Activated CD8-positive, alpha-beta memory T cell treated with anti-CD3 and anti-CD28 coated beads, Interleukin-2, amount 50 U/mL, for 48 hours (primary cell): Measurements from ENCODE around the gene TRDN.
"Not testable (repeated sequence)": the region's sequence is repeated elsewhere in the genome, so short reads cannot be mapped to it uniquely, and the experiment has no call there.

ENCODE experiments used
- DNase-seq: peaks from one replicate; pipeline ENCODE4 v3.0.0-alpha.2; 2020

The TRDN gene

DNA sequence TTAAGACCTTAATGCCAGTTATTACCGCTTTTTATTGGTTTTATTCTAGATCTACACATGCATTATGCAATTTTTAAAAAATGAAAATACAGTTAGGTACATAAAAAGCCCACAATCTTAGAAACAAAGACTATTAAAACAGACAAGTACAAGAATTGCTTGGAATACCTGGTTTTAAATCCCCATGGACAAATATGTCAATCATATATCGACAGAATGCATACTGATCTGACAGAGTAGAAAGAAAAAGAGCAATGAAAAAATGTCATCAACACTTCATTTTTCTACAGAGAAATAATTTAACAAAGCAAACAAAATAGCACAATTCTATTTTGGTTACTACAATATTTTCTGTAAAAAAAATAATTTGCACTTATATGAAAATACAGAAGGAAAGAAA, 139.7 kb downstream of the TRDN start:
- no peak for DNase-seq

DNA sequence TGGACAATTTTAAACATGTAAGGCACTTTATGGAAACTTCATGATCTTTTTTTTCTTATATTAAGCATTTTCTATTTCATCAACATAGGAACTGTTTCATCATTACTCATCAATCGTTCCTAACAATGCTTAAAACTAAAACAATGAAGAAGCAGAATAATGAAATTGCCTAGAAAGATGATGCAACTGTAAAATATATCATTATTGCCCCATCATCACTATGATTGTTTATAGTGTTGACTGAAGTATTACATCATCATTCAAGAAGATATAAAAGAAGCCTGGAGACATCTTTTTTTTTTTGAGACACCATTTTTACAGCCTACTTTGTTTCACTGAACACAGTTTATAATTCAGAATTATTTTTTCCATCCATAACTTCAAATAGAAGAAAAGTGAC, 147.2 kb downstream of the TRDN start:
- no peak for DNase-seq

- no peak for DNase-seq
These were observed 155.8 kb downstream of the TRDN start for GRCh38 chr6:123480986-123481385.

- DNase-seq, result not testable (repeated sequence)
These were observed 164.6 kb downstream of the TRDN start for GRCh38 chr6:123472025-123472702.

DNA sequence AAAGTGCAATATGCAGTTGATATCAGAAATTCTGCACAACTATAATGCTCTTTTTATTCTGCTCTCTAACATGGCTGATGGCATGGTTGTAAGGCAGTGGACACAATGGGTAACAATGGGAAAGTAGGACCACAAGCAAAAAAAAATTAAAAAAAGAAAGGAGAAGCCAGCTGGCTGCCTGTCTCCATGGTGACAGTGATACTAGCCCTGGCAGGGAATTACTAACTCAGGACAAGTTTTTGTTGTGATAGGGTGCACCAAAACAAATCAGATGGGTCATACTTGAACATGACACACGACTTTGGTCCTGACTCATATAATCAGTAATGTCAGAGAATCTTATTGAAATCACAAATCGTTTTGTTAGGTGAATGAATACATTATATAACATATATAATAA, 169.4 kb downstream of the TRDN start:
- DNase-seq, result no peak

DNA sequence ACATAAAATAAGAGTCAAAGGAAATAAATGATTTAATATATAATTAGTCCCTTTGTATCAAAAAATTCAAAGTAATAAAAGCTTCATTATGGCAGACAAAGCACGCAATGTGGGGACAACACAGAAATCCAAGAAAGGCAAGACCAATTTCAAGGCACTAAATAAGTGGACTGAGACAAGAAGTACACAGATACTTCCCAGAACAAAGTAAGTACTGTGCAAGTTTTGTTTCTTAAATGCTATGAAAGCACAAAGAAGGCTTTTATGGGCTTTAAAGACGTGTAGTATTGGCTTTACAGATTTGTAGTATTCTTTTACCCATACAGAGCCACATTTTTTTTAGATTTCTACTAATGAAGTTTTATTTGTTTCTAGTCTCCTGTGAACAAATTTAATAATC, 174.6 kb downstream of the TRDN start:
- DNase-seq, result no peak

DNA sequence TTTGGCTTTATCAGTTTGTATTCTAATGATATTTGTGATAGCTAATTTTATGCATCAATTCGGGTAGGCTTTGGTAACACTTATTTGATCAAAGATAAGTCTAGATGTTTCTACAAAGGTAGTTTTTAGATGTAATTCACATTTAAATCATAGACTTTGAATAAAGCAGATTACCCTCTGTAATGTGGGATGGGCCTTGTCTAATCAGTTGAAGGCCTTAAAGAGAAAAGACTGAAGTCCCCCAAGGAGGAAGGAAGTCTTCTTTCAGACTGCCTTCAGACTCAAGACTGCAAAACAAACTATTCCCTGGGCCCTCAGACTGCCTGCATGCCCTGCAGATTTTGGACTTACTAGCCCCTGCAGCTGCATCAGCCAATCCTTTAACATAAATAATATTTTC, 178.5 kb downstream of the TRDN start:
- DNase-seq, result no peak

DNA sequence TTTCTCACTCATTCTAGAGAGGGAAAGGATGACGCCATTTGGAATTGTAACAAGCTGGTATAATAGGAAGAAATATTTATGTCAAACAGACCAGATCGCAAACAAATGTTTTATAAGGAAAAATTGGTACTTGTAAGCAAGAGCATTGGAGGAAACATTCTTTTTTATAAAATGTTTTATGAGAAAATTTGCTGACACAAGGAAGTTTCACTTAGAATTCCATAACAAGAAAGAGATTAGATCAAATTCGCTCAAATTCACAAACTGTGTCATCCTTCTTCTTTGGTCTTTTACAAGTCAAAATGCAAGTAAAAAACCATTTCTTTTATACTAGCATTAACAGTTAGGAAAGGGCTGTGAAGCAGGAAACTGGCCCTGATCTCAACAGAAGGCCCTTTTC, 179.9 kb downstream of the TRDN start:
- no peak for DNase-seq

- no peak for DNase-seq
These were observed 182.3 kb downstream of the TRDN start for GRCh38 chr6:123454448-123454847.

- DNase-seq, result not testable (repeated sequence)
These were observed 183.7 kb downstream of the TRDN start for GRCh38 chr6:123453071-123453470.

GRCh38 chr6:123448306-123448884, 188.4 kb downstream of the TRDN start:
- DNase-seq, result no peak

DNA sequence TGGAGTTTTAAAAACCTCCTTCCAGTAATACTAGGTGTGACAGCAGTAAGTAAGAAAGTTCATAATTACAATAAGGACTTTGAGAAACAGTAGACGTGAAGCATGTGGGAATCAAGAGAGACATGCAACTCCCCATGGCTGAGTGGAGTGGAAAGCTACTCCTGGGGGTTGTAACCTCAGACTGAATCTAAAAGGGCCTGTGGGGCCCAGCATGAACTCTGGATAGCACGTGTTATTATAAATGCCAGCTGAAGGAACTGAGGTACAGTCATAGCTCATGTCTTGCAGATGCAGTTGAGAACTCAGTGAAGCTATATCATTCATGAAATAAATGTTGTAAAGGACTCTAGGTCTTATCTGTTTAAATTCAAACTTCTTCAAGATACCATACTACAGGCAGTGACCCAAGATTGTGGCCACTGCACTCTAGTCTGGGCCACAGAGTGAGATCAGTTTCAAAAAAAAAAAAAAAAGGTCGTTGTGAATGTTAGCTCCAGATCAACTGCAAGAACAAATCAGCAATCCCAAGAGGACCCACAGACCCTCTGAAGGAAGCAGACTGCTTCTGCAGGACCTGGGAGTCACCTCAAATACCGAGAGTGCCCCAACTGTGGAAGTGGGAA, 189.3 kb downstream of the TRDN start:
- DNase-seq, result no peak

DNA sequence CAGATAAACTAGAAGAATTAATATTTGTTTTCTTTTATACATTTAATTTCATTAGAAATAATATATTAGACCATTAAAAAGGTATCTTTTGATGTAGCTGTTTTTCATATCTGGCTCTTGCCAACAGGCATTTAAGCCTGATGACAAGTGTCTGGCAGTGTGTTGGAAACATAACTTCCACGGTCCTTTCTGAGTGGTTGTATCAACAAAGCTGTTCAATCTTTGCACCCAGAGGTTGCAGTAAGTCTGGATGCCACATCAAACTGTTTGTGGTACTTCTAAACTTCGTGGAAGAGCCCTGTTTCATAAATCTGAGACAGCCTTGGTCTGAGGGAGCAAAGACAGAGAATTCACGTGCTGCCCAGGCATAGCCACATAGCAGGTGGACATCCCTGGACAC, 197.4 kb downstream of the TRDN start:
- DNase-seq, result no peak

GRCh38 chr6:123434186-123434585, 202.6 kb downstream of the TRDN start:
- DNase-seq, result no peak

- no peak for DNase-seq
These were observed 205.8 kb downstream of the TRDN start for GRCh38 chr6:123430970-123431369.

DNA sequence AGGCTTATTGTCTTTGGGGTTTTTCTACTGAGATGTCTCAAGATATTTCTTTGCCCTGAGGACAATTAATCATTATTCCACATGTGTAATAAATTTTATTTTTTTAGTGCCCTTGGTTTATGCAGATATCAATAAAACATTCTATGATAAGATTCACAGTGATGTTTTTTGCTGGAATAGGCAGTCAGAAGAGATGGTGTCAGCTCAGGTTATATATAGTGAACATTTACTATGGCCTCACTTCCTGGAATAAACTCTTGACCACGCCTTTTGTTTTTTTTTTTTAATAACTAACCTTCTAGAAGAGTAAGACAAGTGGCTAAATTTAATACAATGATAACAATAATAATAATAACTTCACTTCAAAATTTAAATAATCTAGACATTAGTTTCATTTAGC, 209.7 kb downstream of the TRDN start:
- DNase-seq, result no peak

GRCh38 chr6:123423130-123423529, 213.6 kb downstream of the TRDN start:
- DNase-seq, result no peak

DNA sequence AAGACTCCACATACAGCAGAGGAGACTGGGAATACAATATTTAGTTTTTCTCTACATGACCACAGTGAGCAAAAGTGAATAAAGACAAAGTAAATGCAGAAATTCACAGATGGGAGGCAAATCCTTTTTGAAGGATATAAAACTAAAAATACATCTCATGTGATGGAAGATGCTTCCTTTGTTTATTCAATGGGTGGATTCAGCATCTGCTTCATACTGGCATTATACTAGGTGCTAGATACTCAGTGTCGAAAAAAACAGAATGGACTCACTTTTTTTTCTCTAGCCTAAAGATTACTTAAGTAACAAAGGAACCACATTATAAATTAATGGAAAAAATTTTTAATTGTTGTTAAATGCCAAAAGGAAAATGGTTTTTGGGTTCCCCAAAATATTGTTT, 216.2 kb downstream of the TRDN start:
- DNase-seq, result no peak

- DNase-seq, result no peak
These were observed 218.7 kb downstream of the TRDN start for GRCh38 chr6:123418071-123418470.

GRCh38 chr6:123417535-123417934, 219.2 kb downstream of the TRDN start:
- DNase-seq, result no peak

DNA sequence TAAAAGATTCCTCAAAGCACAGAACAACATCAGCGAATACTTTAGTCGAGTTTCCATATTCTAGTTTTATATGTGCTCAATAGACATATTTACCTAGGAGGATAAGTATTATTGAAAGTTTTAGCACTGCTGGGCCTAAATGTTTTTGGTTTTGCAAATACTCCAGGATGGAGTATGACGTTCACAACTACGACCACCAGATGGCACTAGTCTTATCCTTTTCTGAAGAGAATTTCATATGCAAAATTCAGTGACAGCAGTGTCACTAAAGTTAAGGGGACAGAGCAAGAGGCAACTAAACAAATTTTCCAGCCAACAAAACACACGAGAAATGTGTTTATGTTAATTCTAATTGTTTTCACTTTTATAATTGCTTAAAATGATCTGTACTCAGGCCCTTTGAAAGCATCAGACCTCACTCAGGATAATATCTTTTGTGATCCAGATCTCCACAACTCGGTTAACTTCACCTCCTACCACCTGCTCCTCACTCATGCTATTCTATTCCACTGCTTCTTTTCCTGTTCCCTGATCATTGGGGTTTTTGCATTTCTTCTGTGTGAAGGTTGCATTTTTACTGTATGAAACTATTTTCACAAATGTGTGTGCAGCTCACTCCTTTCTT, 220.8 kb downstream of the TRDN start:
- DNase-seq, result peak; percentile 50

DNA sequence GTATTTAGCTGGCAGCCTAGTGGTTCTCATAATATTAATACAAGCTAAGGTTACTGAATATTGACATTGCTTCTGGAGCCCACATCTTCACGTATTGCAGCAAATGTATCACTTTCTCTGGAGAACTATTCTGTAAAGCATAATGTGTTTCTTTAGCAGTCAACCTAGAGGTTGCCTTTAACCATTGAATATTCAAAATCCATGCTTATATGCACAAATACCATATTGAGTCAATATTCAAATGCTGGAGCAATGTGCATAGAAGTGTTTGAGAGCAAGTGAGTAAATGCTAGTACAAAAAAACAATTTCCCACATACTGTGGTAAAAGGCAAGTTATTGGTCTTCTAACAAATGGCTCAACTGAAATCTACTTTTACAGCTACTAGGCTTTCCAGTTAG, 231.8 kb downstream of the TRDN start:
- no peak for DNase-seq

GRCh38 chr6:123402052-123402451, 234.7 kb downstream of the TRDN start:
- DNase-seq, result no peak

DNA sequence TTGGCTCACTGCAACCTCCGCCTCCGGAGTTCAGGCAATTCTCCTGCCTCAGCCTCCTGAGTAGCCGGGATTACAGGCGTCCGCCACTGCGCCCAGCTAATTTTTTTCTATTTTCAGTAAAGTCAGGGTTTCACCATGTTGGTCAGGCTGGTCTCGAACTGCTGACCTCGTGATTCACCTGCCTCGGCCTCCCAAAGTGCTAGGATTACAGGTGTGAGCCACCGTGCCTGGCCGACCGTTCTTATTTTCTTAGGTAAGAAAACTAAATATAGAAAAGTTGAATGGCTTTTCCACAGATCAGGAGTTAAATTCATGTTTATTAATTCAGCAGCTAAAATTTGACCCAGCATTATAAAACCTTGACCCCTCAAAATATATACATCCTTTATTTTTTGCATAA, 238.7 kb downstream of the TRDN start:
- DNase-seq, result no peak
